NCI-H146 treated with DMSO at 0.1 percent for 48 hours (cell line): ENCODE results near the gene HIP1R.
A peak's percentile ranks its signal among the peaks of the same experiment; 100 is the strongest.

Experiments used
- DNase-seq: peaks from one replicate; lab custom pipeline; 2025; ENCODE audit not compliant: unreplicated experiment; lab: John Stamatoyannopoulos, UW

HIP1R gene

DNA sequence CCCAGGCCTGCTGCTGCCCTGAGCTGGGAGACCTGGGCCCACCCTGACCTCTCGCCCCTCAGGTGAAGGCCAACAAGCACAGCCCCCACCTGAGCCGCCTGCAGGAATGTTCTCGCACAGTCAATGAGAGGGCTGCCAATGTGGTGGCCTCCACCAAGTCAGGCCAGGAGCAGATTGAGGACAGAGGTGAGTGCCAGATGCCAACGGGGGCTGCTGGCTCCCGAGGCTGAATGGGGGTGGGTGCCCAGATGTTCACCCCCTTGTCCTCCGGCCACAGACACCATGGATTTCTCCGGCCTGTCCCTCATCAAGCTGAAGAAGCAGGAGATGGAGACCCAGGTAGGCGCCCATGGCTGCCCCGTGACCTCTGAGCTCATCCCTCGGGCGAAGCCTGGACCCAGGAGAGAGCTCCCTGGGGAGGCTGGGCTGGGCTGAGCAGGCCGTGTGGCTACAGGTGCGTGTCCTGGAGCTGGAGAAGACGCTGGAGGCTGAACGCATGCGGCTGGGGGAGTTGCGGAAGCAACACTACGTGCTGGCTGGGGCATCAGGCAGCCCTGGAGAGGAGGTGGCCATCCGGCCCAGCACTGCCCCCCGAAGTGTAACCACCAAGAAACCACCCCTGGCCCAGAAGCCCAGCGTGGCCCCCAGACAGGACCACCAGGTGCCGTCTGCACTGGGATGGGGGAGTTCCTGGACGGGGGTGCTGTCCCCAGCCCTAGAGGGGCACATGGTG lies 25.8 kb downstream of the HIP1R start:
- DNase-seq, result no peak

DNA sequence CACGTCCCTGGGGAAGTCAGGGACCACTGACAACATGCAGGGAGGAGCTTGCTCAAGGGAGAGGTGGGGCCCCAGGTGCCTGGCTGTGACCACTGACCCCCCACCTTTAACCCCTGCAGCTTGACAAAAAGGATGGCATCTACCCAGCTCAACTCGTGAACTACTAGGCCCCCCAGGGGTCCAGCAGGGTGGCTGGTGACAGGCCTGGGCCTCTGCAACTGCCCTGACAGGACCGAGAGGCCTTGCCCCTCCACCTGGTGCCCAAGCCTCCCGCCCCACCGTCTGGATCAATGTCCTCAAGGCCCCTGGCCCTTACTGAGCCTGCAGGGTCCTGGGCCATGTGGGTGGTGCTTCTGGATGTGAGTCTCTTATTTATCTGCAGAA lies 26.3 kb downstream of the HIP1R start:
- no peak for DNase-seq

DNA sequence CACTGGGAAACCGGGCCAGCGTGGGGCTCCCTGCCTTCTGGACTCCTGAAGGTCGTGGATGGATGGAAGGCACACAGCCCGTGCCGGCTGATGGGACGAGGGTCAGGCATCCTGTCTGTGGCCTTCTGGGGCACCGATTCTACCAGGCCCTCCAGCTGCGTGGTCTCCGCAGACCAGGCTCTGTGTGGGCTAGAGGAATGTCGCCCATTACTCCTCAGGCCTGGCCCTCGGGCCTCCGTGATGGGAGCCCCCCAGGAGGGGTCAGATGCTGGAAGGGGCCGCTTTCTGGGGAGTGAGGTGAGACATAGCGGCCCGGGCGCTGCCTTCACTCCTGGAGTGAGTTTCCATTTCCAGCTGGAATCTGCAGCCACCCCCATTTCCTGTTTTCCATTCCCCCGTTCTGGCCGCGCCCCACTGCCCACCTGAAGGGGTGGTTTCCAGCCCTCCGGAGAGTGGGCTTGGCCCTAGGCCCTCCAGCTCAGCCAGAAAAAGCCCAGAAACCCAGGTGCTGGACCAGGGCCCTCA lies 26.9 kb downstream of the HIP1R start:
- DNase-seq, result no peak

DNA sequence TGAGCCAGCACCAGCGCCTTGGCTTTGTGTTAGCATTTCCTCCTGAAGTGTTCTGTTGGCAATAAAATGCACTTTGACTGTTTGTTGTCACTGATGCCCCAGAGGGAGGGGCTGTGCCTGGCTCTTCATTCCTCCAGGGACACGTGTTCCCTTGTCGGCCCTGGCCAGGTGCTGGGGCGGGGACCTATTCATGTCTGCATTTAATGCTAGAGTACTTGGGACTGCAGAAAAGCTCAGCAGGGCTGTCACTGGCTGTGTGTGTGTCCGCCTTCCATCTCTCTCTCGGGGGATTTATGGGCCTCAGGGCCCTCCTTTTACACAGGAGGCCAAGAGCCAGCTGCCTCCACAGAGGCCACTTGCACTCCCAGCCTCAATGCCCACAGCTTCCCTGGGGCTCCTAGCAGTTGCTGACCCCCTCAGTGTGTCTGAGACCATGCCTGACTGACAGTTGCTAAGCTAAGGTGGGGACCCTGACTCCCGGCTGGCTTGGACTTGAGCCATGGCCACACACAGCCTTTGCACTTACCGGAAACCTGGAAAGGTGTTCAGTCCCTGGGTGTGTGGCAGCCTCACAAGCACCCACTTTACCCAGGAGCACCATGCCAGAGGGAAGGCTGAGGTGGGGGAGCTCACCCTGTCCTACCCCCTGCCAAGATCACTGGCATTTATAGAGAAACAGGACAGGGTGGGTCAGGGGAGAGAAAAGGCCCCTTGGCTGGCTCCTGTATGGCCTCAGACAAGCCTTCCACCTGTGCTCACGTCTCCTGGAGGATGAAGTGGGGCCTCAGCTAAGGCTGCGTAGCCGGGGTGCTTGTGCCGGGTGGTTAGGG lies 27.8 kb downstream of the HIP1R start:
- DNase-seq, result no peak

DNA sequence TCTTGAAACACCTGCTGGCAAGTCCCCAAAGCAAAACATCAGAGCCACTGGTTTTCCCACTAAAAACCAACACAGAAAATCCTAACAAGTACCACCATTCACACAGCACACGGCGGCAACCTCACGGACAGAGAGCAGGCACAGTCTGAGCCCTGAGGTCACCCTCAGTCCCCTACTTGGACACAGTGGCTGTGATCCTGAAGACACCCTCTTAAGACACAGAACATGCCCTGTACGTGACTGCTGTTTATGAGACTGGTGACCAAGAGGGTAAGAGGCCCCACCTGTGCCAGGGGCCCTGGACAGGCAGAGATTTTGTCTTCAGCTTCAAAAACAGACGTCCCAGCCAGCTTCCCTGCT lies 29.6 kb downstream of the HIP1R start:
- no peak for DNase-seq

DNA sequence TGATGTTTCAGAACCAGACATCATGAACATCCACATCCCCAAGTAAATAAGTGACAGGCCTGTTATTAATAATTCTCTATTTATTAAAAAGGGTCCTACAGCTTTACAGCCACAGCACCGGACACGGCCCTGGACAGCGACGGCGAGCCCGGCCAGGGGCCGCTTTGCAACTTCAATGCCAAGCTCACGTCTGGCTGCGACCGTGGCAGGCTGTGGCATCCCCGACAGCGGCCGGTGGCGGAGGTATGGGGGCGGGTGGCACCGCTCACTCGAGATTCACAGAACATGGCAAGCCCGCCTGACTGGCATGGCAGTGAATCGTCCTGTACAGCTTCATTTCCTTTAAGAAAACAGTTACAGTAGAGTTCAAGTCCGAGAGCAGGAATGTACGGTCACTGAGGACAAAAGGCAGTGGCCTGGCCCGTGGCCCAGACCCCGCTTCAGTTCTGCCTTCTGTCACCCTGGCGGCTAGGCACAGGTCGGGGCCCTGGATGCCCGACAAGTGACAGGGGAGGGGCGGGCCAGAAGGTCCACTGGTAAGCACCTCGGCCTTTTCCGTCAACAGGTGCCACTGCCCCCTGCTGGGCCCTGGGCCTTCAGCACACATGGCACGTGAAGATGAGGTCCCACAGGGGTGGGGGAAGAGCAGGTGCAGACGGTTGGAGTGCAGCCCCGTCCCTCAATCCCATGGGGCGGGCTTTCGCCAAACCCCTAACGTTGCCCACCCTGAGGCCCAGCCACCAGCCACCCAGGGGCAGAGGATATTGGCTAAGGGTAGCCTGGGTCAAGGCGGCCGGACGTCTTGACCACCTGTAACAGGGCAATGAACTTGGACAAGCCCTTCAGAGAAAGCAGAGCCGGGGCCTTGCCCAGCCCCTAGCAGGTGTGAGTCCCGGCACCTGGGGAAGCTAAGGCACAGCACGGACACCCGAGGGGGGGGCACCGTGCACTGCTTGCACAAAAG lies 30.3 kb downstream of the HIP1R start:
- DNase-seq, result no peak

DNA sequence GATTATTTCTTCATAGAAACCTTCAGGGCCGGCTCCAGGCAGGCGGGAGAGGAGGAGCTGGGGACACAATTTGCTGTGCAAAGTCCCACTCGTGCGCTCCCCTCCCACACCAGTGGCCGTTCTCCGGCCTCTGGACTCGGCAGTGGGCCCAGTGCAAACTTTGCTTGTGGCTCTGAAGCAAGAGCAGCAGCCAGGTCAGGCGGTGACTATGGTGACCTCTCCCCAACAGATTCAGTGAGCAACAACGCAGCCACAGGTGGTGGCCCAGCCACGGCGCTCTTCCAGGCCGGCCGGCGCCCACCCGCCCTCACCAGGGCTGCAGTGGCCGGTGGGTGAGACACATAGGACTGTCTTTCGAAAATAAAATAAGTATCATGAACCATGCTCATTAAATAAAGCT lies 31.1 kb downstream of the HIP1R start:
- DNase-seq, result no peak

DNA sequence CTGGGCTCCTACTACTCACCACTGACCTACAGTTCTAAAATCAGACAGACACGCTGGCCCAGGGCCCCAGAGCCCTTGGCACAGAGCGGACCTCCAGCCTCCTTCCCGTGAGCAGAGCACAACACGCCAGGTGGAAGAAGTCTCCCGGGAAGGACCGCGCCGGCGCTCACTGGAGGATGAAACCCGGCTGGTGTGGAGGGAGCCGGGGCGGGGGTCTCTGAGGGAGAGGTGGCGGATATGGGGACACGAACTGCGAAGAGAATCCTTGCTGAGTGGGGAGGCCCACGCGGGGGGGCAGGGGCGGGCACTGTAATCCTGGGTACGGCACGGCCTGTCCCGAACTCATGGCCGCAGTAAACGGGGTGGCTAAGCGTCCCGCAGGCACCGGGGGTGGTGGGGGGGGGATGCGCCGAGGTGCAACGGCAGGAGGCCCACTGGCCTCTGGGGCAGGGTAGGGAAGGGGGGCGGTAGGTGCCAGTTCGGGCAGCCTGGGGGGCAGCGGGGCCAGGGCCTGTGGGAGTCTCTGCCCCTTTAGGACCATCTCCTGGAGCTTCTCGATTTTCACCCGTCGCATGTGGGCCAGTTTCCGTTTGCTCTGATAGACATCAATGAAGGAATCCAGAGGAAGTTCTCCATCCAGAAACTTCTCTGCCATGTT lies 31.8 kb downstream of the HIP1R start:
- no peak for DNase-seq

DNA sequence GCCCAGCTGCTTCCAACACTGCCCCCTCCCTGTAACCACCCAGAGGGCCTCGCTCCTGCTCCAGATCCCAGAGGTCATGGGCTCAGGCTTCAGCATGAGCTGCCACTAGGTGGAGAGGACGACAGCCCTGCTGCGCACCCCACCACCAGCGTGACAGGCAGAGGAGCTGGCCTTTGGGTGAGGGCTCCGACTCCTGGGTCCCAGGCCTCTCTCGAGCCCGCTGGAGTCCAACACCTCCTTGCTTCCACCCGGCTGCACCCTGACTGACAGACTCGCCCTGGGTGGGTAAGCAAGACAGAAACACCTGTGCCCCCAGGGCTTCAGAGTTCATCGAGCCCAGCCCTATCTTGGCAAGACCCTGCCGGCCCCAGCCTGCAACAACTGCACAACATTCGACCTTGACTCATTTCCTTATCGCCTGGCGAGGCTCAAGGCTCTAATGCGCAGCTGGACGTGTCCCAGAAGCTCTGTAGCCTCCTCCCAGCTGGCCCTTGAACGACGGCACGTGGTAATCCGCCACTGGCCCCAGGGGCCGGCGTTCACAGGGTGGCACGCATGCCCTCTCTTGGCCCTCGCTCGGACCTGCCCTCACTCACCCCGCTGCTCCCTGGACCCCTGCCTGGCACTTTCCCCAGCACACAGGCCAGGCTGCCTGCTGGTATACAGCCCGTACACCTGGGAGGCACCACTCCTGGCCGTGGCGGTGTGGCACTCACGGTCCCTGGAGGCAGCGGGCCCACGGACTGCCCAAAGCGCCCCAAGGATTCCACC lies 32.6 kb downstream of the HIP1R start:
- DNase-seq, result no peak

DNA sequence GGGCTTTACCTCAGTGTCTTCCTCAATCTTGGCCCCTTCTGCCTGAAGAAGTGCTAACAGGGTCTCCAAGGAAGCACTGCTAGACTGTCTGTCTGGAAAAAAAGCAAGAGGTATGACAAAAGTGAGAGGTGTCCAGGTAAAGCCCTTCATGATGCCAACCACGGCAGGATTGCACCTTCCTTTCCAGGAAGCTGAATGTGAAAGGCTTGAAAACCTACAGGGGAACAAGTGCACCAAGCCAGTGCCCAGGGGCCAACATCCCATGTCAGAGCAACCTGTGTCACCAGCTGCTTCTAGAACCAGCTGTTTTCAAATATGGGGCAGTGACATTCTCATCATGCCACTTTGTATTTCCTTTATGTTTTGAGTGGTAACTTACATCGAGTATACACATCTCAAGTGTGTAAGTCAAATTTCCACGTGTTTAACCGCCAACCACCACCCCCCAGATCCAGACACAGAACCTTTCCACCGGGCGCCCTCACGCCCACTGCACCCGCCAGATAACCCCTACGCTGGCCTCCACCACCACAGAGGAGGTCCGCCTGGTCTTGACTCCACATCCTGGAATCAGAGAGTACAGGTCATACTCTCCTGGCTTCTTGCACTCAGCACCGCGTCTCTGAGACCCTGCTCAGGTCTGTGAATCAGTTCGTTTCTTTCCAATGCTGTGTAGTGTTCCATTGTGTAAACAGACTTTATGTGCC lies 33.4 kb downstream of the HIP1R start:
- no peak for DNase-seq

DNA sequence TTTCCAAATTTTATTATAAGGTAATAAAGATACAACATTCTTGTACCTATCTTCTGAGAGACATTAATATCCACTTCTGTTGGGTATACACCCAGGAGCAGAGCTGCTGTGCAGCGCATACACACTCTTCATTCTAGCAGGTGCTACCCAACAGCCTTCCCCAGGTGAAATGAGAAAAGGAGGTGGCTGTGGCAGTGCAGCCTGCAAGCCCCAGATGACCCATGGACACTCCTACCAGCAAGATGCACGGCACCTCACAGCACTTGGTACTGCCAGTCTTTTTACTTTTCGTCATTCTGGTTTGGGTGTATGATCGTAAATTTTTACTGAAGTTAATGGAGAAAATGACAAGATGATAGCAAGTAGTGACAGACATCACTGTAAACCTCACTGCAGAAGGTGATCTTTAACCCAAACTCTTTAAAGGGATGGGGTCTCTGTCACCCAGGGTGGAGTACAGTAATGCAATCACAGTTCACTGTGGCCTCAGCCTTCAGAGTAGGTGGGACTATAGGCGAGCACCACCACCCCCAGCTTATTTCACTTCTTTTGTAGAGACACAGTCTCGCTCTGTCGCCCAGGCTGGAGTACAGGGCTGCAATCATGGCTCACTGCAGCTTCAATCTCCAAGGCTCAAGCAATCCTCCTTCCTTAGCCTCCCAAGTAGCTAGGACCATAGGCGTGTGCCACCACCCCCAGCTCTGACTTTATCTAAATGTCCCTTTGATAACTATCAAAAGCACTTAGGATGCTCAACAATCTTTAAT lies 34.1 kb downstream of the HIP1R start:
- no peak for DNase-seq

DNA sequence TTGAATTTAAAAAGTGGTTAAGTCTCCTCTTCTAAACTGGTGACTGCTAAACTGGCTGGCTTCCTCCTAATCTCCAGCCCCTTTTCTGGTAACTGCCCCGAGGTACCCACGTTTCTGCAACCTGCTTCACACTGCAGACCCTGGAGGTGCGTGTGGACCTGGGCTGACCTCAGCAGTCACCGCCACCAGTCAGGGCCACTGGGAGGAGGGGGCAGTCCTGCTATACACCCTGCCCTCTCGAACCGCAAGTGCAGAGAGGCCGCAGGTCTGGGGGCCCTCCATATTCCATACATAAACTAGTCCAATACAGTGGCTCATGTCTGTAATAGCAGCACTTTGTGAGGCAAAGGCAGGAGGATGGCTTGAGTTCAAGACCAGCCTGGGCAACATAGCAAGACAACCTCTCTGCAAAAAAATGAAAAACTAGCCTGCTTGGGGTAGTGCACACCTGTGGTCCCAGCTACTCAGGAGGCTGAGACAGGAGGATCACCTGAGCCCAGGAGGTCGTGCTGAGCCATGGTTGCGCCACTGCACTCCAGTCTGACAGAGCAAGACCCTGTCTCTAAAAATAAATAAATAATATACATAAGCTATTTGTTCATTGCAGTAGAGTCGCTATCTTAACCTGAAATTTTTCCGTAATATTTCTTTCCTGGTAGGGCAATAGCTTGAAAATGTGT lies 35.0 kb downstream of the HIP1R start:
- no peak for DNase-seq

DNA sequence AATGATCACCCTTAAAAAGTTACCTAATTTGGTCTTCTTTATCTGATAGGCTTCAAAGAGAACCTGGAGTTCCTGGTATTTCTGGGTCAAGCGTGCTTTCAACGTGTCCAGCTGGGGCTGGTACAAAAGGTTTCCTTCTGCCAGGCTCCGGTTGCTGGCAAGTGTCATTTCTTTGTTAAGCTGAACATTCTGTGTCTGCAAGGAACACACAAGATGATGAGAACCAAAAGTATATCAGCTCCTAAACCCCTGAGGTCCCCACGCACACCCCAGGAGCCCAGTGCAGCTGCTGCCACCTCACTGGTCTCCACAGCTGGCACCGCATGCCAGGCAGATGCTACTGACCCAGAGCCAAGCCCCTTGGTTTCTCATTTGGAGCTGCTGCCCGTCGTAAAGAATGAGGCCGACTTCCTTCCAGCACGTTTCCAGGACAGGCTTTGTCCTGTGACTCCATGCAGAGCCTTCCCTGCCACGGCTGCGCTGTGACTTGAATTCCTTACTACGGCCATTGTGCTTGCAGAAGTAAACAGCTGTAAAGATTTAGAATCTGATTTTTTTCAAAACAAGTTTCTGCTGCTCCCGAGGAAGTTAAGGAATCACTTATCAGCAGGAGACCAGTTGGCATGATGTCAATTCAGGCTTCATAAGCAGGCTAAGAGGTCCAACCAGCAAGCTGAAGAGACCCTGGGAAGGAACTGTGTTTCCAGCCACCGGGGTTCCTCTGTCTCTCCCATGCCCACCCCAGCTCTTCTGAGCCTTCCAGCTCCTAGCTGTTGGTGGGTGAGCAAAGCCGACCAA lies 35.8 kb downstream of the HIP1R start:
- no peak for DNase-seq

DNA sequence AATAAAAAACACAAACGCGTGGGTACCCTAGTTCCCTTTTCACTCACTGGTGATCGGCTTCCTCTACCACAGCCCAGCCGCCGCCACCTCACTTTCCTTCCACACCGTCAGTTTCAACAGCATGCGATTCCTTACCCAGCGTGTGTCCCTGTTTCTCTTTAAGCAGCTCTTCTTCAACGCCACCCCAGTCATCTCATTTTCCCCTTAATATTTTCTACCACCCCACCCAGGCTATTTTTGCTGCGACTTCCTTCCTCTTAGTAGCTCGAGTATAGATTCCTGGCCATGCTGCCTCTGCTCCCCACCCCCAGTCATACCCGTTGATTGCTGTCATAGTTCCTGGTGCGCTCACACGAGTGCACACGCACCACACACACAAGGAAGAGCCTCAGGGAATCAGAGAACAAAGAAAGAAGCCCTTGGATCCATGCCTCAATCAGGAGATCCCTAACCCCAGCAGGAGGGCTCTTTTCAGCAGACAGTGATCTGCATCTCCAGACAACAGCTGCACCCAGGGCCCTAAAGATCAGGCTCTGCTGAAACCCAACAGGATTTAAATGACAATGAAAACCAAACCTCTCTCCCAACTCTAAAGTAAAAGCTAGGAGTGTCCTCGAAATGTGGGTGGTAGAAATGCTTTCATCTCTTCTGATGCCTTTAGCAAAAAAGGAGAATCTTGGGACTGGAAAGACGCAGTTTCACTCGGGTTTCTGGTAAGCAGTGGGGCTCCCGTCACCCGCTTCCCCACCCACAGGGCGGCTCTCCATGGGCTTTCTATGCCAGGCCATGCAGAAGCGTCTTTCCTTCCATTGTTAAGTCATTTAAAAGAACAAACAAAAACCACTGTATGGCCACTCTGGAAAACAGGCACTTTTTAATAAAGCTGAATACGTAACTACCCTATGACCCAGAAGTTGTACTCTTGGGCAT lies 36.9 kb downstream of the HIP1R start:
- peak; percentile 96 for DNase-seq

DNA sequence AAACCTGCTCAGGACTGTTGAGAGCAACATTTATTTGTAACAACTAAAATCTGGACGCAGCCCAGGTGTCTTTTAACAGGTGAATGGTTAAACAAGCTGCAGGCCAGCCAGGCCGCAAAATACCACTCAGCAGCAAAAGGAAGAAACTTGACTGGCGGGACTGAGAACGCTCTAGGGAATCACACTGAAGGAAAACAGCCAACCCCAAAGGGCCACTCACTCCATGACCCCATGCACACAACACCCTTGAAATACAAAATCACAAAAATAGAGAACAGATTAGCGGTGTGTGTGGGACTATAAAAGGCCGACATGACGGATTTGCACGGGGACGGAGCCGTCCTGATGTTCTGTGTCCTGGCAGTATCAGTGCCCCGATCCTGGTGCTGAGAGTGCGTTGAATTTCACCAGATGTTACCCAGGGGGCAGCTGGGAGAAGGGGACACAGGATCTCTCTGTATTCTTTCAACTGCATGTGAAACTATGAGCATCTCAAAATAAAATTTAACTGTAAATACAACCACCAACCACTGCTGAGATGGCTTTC lies 37.6 kb downstream of the HIP1R start:
- DNase-seq, result no peak

DNA sequence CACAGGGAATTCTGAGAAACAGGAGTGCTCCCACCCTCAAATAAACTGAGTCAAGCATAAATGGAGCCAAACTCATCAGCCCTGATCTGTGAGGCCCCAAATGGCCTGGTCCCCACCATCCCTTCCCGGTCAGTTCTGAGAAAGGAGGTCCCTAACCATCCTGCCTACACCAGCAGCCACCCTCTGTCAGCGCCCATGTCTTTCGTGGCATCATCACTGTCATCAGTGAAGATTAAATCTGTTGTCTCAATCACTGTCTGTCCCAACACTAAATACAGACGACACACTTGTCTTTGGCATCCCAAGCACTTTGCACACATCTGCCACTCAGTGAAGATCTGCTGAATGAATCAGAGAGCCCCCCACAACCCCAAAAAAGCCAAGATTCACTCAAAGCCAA lies 38.3 kb downstream of the HIP1R start:
- DNase-seq, result no peak
